ENCODE measurements around the gene GPR173. TPM values are rescaled to one million over a fixed set of nuclear protein-coding genes. Genes with fewer than 3 reads are reported as not detected.

Gene GPR173, protein sequence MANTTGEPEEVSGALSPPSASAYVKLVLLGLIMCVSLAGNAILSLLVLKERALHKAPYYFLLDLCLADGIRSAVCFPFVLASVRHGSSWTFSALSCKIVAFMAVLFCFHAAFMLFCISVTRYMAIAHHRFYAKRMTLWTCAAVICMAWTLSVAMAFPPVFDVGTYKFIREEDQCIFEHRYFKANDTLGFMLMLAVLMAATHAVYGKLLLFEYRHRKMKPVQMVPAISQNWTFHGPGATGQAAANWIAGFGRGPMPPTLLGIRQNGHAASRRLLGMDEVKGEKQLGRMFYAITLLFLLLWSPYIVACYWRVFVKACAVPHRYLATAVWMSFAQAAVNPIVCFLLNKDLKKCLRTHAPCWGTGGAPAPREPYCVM
- total RNA-seq (2011; cell fraction: chromatin; rRNA removed; ENCODE audit: low replicate concordance): not detected in 2 replicates
- total RNA-seq (2011; cell fraction: nucleolus; rRNA removed): not detected in 2 replicates
- not detected in 2 replicates for total RNA-seq (2011; cell fraction: nucleoplasm; rRNA removed)
- total RNA-seq (2014; rRNA removed) (not detected in 2 replicates), total RNA-seq (2014; rRNA removed; fragmentation: Illumina TruSeq; extraction: Trizol) (not detected in 2 replicates), total RNA-seq (2015; rRNA removed; fragmentation: Illumina TruSeq; extraction: Trizol) (not detected in 2 replicates), total RNA-seq (2021) (not detected in 2 replicates), polyA plus RNA-seq (2011; rRNA removed) (0.01 TPM in 2 replicates), polyA plus RNA-seq (2014; fragmentation: Illumina TruSeq; extraction: Trizol) (not detected in 2 replicates), polyA plus RNA-seq (2014; fragmentation: Nextera tagmentation; extraction: Ambion mirVana) (not detected), polyA plus RNA-seq (2014; rRNA removed) (not detected in 2 replicates), polyA minus RNA-seq (2011; rRNA and poly(A)+ RNA removed) (0.04 TPM in 1 of 2 replicates, not detected in the other), Bru-seq, nascent RNA (percentile 12 among the genes with signal in this experiment), BruChase-seq, experiment 1, labeled RNA remaining after a 2-hour chase (percentile 11 among the genes with signal in this experiment), BruChase-seq, experiment 2, labeled RNA remaining after a 6-hour chase (percentile 15 among the genes with signal in this experiment)
- polyA plus RNA-seq (2011; cell fraction: cytosol; rRNA removed): not detected in 2 replicates
- polyA plus RNA-seq (2011; cell fraction: nucleus; rRNA removed): 0.07 TPM in 1 of 2 replicates, not detected in the other
- 0.03 TPM in 1 of 2 replicates, not detected in the other for polyA plus RNA-seq (2012)
- polyA minus RNA-seq (2011; cell fraction: cytosol; rRNA and poly(A)+ RNA removed): not detected in 2 replicates
- polyA minus RNA-seq (2011; cell fraction: nucleus; rRNA and poly(A)+ RNA removed): not detected in 2 replicates
- long read RNA-seq, experiment 1: 0 reads
- long read RNA-seq, experiment 2: 0 reads
- long read RNA-seq, experiment 3: 0 reads

GRCh38 chrX:53048169-53049126, at the start of gene GPR173:
TSS of gene GPR173 (plus strand) at chrX:53048789. CDS start at chrX:53076622, 27,833 bp downstream.
- Histone ChIP-seq H3K9me3 (replicated peaks; ENCODE audit: control insufficient read depth, insufficient read depth, low read depth, low read length) (no peaks in the 10 kb centered on the region), H3K9ac (ENCODE audit: insufficient read depth in 1 of 2, low read depth in 2 of 2, low read length in 2 of 2) (no peak within 1 kb of the TSS), H2AFZ (ENCODE audit: low read depth, low read length) (no peak within 1 kb of the TSS), H3K4me3 (no peak within 1 kb of the TSS), H3K27ac (ENCODE audit: extremely low read depth, low read depth, low read length) (no peak within 1 kb of the TSS), H3K4me1 (replicated peaks in 1 of 2; ENCODE audit: control insufficient read depth in 2 of 2, insufficient read depth in 2 of 2, low read length in 2 of 2) (no peaks in the 10 kb centered on the region), H4K20me1 (replicated peaks; ENCODE audit: control insufficient read depth, insufficient read depth, low read length) (no peaks in the 10 kb centered on the region), H3K36me3 (ENCODE audit: control insufficient read depth, insufficient read depth, low read length) (no peaks in the 10 kb centered on the region), H3K27me3 (ENCODE audit: control insufficient read depth in 2 of 2, insufficient read depth in 2 of 2, low read length in 2 of 2) (peaks cover 0 to 5% of the 10 kb centered on the region in 2 experiments; a peak in 2 of 5 replicates), H3K4me2 (ENCODE audit: insufficient read depth, low read length) (no peak within 1 kb of the TSS), H3K79me2 (ENCODE audit: control insufficient read depth, insufficient read depth, low read length) (no peaks in the 10 kb centered on the region), H3K9me1 (ENCODE audit: control insufficient read depth, insufficient read depth, low read length) (no peaks in the 10 kb centered on the region)
- ChIA-PET POLR2A (no interaction called here), CTCF (ENCODE audit: low intra/inter-chr PET ratio) (no interaction called here)
- no peak for DNase-seq (ENCODE audit: extremely low read depth in 1 of 4, low spot score in 3 of 4)
- no TSS peak for BruUV-seq (replicated peaks)
- WGBS (ENCODE audit: insufficient coverage, low coverage, missing lambda C conversion rate): 1% methylated on average over 16 of the region's 38 CpGs
- ATAC-seq: no peak
- in situ Hi-C loops (cut with MboI) (no loop called here), intact Hi-C loops (cut with micrococcal nuclease) (no loop called here)
- FAIRE-seq: no peak
- TF ChIP-seq RB1 (IDR thresholded peaks at IDR 0.05; ENCODE audit: low read depth) (no peak), PRDM10 (IDR thresholded peaks at IDR 0.05; ENCODE audit: partially characterized antibody) (peak; percentile 95), ATF7 (IDR thresholded peaks at IDR 0.05) (0 out of 2 replicates have a peak, but pooled peaks have one; percentile 24), NR2C1 (IDR thresholded peaks at IDR 0.05) (peak; percentile 32; the same call in 1 of the 2 replicates), NR2C1 (tag; IDR thresholded peaks at IDR 0.05) (no peak), ZNF511 (CRISPR knock-in tag; IDR thresholded peaks at IDR 0.05) (no peak)

Measured in K562 (cell line).